HEK293 (cell line): Measurements from ENCODE around the gene OPALIN.

Experiments used
- CTCF ChIA-PET: fragments of 350-600 bp; formaldehyde crosslinking; extraction: SDS; loops from one replicate; lab custom pipeline; 2021; ENCODE audit warnings: antibody characterized with exemption; lab: Yijun Ruan, JAX
- POLR2A ChIA-PET: fragments of 300-600 bp; formaldehyde crosslinking; extraction: SDS; loops from one replicate; lab custom pipeline; 2020; ENCODE audit warnings: antibody characterized with exemption, inconsistent platforms; lab: Yijun Ruan, JAX
- H3K27ac ChIP-seq: fragments of 200-500 bp; sonication (Bioruptor generic); 2 replicates; pipeline ENCODE4 v1.5.1; 2014; ENCODE audit warnings: low read depth, low read length, control low read depth, inconsistent platforms; ENCODE audit errors: extremely low read depth
- H3K36me3 ChIP-seq, 2 experiments: fragments of 200-500 bp in 1 of 2; sonication (Bioruptor generic) in 1 of 2; 1 replicate in 1 of 2; 2 replicates in 1 of 2; pipeline ENCODE4 v1.5.1; 2014 to 2017; ENCODE audit warnings: inconsistent platforms in 2 of 2, low read length in 2 of 2; ENCODE audit not compliant: control insufficient read depth in 2 of 2, insufficient read depth in 1 of 2
- H3K4me1 ChIP-seq: fragments of 200-500 bp; sonication (Bioruptor generic); 2 replicates; pipeline ENCODE4 v1.5.1; 2014; ENCODE audit warnings: mild to moderate bottlenecking, low read length, inconsistent platforms; ENCODE audit not compliant: control insufficient read depth, insufficient read depth
- H3K4me3 ChIP-seq: 2 replicates; pipeline ENCODE4 v1.5.1; 2011; ENCODE audit warnings: low read depth, mild to moderate bottlenecking, control low read depth, low read length, moderate library complexity
- H3K9me3 ChIP-seq: fragments of 200-500 bp; sonication (Bioruptor generic); 2 replicates; pipeline ENCODE4 v1.5.1; 2014; ENCODE audit warnings: low read depth, low read length, inconsistent platforms; ENCODE audit not compliant: control insufficient read depth, insufficient read depth
- EGR2 ChIP-seq: fragments of 450-650 bp; formaldehyde crosslinking; IDR thresholded peaks from 2 replicates; pipeline ENCODE4 v1.5.1; 2016; ENCODE audit warnings: low read depth, missing biosample characterization, missing genetic modification characterization
- KLF1 ChIP-seq: fragments of 450-650 bp; formaldehyde crosslinking; IDR thresholded peaks from 2 replicates; pipeline ENCODE4 v1.5.1; 2016; ENCODE audit warnings: missing biosample characterization, missing genetic modification characterization
- MZF1 ChIP-seq: fragments of 450-650 bp; formaldehyde crosslinking; IDR thresholded peaks from 2 replicates; pipeline ENCODE4 v1.5.1; 2017; ENCODE audit warnings: missing biosample characterization, missing genetic modification characterization, borderline replicate concordance
- PRDM1 ChIP-seq: fragments of 450-650 bp; formaldehyde crosslinking; IDR thresholded peaks from 2 replicates; pipeline ENCODE4; 2016; ENCODE audit warnings: missing biosample characterization, missing genetic modification characterization
- SALL2 ChIP-seq: fragments of 450-650 bp; formaldehyde crosslinking; IDR thresholded peaks from 2 replicates; pipeline ENCODE4 v1.5.0; 2017; ENCODE audit warnings: missing biosample characterization, mild to moderate bottlenecking, missing genetic modification characterization, borderline replicate concordance
- SP2 ChIP-seq: fragments of 450-650 bp; formaldehyde crosslinking; IDR thresholded peaks from 2 replicates; pipeline ENCODE4 v1.5.1; 2016; ENCODE audit warnings: missing biosample characterization, missing genetic modification characterization
- TSHZ1 ChIP-seq: fragments of 450-650 bp; formaldehyde crosslinking; IDR thresholded peaks from 2 replicates; pipeline ENCODE4 v1.5.1; 2016; ENCODE audit warnings: missing biosample characterization, missing genetic modification characterization, borderline replicate concordance
- YY2 ChIP-seq: fragments of 450-650 bp; formaldehyde crosslinking; IDR thresholded peaks from 2 replicates; pipeline ENCODE4 v1.5.1; 2016; ENCODE audit warnings: missing biosample characterization, missing genetic modification characterization
- ZEB2 ChIP-seq: fragments of 450-650 bp; formaldehyde crosslinking; IDR thresholded peaks from 2 replicates; pipeline ENCODE4 v1.5.1; 2016; ENCODE audit warnings: missing biosample characterization, missing genetic modification characterization
- ZNF114 ChIP-seq: fragments of 450-650 bp; formaldehyde crosslinking; IDR thresholded peaks from 2 replicates; pipeline ENCODE4 v1.5.0; 2017; ENCODE audit warnings: missing biosample characterization, missing genetic modification characterization
- ZNF121 ChIP-seq: fragments of 450-650 bp; formaldehyde crosslinking; IDR thresholded peaks from 2 replicates; pipeline ENCODE4 v1.5.1; 2016; ENCODE audit warnings: missing biosample characterization, missing genetic modification characterization
- ZNF223 ChIP-seq: fragments of 450-650 bp; formaldehyde crosslinking; IDR thresholded peaks from 2 replicates; pipeline ENCODE4 v1.5.1; 2016; ENCODE audit warnings: missing biosample characterization, missing genetic modification characterization
- ZNF24 ChIP-seq: fragments of 450-650 bp; formaldehyde crosslinking; IDR thresholded peaks from 2 replicates; pipeline ENCODE4 v1.5.1; 2016; ENCODE audit warnings: missing biosample characterization, missing genetic modification characterization
- ZNF324 ChIP-seq: fragments of 450-650 bp; formaldehyde crosslinking; IDR thresholded peaks from 2 replicates; pipeline ENCODE4 v1.5.1; 2016; ENCODE audit warnings: missing biosample characterization, missing genetic modification characterization
- ZNF394 ChIP-seq: fragments of 450-650 bp; formaldehyde crosslinking; IDR thresholded peaks from 2 replicates; pipeline ENCODE4 v1.5.1; 2016; ENCODE audit warnings: missing biosample characterization, missing genetic modification characterization, mild to moderate bottlenecking, moderate library complexity, borderline replicate concordance
- ZNF488 ChIP-seq: fragments of 450-650 bp; formaldehyde crosslinking; IDR thresholded peaks from 2 replicates; pipeline ENCODE4 v1.5.1; 2016; ENCODE audit warnings: missing biosample characterization, missing genetic modification characterization
- ZNF626 ChIP-seq: fragments of 450-650 bp; sonication (Bioruptor Pico); formaldehyde crosslinking; IDR thresholded peaks from 2 replicates; pipeline ENCODE4 v1.5.1; 2018; ENCODE audit warnings: missing biosample characterization, missing genetic modification characterization, inconsistent platforms
- ZNF664 ChIP-seq: fragments of 450-650 bp; formaldehyde crosslinking; IDR thresholded peaks from 2 replicates; pipeline ENCODE4 v1.5.1; 2016; ENCODE audit warnings: missing biosample characterization, missing genetic modification characterization
- ZNF776 ChIP-seq: fragments of 450-650 bp; formaldehyde crosslinking; IDR thresholded peaks from 2 replicates; pipeline ENCODE4 v1.5.0; 2017; ENCODE audit warnings: missing biosample characterization, missing genetic modification characterization, borderline replicate concordance
- TF ChIP-seq, protein P1 (sequence below): fragments of 450-650 bp; formaldehyde crosslinking; IDR thresholded peaks from 2 replicates; pipeline ENCODE4 v1.5.1; 2016; ENCODE audit warnings: missing biosample characterization, missing genetic modification characterization

The OPALIN gene

GRCh38 chr10:96338279-96338925 lies 20.4 kb downstream of the OPALIN start (continued):
- TF ChIP-seq, protein P1, sequence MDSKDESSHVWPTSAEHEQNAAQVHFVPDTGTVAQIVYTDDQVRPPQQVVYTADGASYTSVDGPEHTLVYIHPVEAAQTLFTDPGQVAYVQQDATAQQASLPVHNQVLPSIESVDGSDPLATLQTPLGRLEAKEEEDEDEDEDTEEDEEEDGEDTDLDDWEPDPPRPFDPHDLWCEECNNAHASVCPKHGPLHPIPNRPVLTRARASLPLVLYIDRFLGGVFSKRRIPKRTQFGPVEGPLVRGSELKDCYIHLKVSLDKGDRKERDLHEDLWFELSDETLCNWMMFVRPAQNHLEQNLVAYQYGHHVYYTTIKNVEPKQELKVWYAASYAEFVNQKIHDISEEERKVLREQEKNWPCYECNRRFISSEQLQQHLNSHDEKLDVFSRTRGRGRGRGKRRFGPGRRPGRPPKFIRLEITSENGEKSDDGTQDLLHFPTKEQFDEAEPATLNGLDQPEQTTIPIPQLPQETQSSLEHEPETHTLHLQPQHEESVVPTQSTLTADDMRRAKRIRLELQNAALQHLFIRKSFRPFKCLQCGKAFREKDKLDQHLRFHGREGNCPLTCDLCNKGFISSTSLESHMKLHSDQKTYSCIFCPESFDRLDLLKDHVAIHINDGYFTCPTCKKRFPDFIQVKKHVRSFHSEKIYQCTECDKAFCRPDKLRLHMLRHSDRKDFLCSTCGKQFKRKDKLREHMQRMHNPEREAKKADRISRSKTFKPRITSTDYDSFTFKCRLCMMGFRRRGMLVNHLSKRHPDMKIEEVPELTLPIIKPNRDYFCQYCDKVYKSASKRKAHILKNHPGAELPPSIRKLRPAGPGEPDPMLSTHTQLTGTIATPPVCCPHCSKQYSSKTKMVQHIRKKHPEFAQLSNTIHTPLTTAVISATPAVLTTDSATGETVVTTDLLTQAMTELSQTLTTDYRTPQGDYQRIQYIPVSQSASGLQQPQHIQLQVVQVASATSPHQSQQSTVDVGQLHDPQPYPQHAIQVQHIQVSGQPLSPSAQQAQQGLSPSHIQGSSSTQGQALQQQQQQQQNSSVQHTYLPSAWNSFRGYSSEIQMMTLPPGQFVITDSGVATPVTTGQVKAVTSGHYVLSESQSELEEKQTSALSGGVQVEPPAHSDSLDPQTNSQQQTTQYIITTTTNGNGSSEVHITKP: no peak
- no peak for TF ChIP-seq ZNF121 (tag by site-specific recombination)
- no peak for TF ChIP-seq ZNF488 (tag by site-specific recombination)
- no peak for TF ChIP-seq ZNF626 (tag by site-specific recombination)
- no peak for TF ChIP-seq ZNF24 (tag by site-specific recombination)
- no peak for TF ChIP-seq SP2
- no peak for TF ChIP-seq KLF1 (tag by site-specific recombination)
- no peak for TF ChIP-seq TSHZ1 (tag by site-specific recombination)
- no peak for TF ChIP-seq PRDM1
- TF ChIP-seq ZNF664 (tag by site-specific recombination): no peak
- no peak for TF ChIP-seq ZNF776 (tag by site-specific recombination)
- TF ChIP-seq MZF1 (tag by site-specific recombination): no peak
- TF ChIP-seq, all 188 proteins: peak for 0

DNA sequence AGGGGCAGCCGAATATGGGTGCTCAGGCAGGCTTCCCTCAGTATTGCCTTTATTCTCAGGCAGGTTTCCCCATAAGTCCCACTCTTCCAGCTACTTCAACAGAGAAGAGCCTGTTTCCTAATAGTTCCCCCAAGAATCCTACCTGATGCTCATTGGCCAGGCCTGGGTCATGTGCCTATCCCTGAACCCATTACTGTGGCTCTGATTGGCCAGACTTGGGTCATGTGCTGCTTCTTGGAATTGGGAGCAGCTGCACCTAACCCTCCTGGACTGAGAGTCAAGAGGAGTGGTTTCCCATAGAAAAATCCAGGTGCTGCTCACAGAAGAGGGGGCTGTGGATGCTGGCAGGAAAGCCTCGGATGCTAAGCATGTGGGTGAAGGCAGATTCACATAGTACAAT lies 21.7 kb downstream of the OPALIN start:
- ChIA-PET CTCF (interaction anchor here (0.7 to 5.9 kb wide), 9 partner anchors 7 to 320 kb away, joined by 3 to 48 read pairs (median 4); no protein-coding TSS in a partner anchor), POLR2A (no interaction called here)
- no peak overlapping the region for H3K4me3 ChIP-seq

More for the DNA sequence above, 21.7 kb downstream of the OPALIN start:
- Histone ChIP-seq H3K36me3 (no peaks in the 10 kb centered on the region), H3K27ac (no peak overlapping the region), H3K9me3 (no peaks in the 10 kb centered on the region), H3K4me1 (no peaks in the 10 kb centered on the region)
- TF ChIP-seq ZNF223 (no peak), ZNF394 (no peak), SALL2 (no peak), EGR2 (tag by site-specific recombination) (no peak), ZNF324 (tag by site-specific recombination) (no peak), ZNF114 (tag by site-specific recombination) (no peak), YY2 (tag by site-specific recombination) (no peak), ZEB2 (tag by site-specific recombination) (no peak)
